ENCODE measurements around the gene ABCB10.
"Not testable (repeated sequence)": the region's sequence is repeated elsewhere in the genome, so short reads cannot be mapped to it uniquely, and the experiment has no call there.

ABCB10 gene

GRCh38 chr1:229479660-229480399 is 78.7 kb downstream of the ABCB10 start:
- no peak for DNase-seq (ENCODE audit: low read depth in 4 of 4, low spot score in 1 of 4)

- DNase-seq (ENCODE audit: low read depth in 4 of 4, low spot score in 1 of 4): no peak
These were observed 79.7 kb downstream of the ABCB10 start for GRCh38 chr1:229478852-229479251.

- not testable (repeated sequence) for DNase-seq (ENCODE audit: low read depth in 4 of 4, low spot score in 1 of 4)
These were observed 82.6 kb downstream of the ABCB10 start for GRCh38 chr1:229475859-229476258.

DNA sequence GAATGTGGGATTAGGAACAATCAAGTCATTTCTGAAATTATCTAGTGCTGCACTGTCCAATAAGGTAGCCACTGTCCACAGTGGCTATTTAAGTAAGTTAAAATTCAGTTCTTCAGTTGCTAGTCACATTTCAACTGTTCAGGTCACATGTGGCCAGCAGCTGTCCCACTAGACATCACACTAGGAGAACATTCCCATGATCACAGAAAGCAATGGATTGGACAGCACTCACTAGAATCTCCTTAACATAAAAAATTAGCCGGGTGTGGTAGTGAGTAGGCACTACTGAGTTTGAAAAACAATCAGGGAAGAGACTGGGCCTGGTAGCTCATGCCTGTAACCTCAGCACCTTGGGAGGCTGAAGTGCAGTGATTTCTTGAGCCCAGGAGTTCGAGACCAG is 84.0 kb downstream of the ABCB10 start:
- DNase-seq (ENCODE audit: low read depth in 4 of 4, low spot score in 1 of 4): no peak

DNA sequence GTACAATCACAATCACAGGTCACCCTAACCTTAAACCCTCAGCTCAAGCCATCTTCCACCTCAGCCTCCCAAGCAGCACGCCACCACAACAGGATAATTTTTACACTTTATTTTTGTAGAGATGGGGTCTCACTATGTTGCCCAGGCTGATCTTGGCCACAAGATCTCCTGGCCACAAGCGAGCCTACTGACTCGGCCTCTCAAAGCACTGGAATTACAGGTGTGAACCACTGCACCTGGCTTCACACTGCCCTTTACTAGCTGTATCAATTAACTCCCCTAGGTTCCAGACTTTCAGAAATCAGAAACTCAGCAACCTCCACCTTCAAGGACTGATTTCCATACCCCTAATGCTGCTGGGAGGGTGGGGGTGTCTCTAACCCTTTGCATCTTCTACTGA is 87.3 kb downstream of the ABCB10 start:
- no peak for DNase-seq (ENCODE audit: low read depth in 4 of 4, low spot score in 1 of 4)

- no peak for DNase-seq (ENCODE audit: low read depth in 4 of 4, low spot score in 1 of 4)
These were observed 88.0 kb downstream of the ABCB10 start for GRCh38 chr1:229470406-229471043.

GRCh38 chr1:229466887-229467286 is 91.6 kb downstream of the ABCB10 start:
- DNase-seq (ENCODE audit: low read depth in 4 of 4, low spot score in 1 of 4): no peak
